ENCODE results near the gene SAG. TPM values are rescaled to one million over a fixed set of nuclear protein-coding genes. Genes with fewer than 3 reads are reported as not detected.

SAG gene
- total and polyA plus RNA-seq, 10 of the 15 experiments (the other 5 are each of a cell fraction or from before 2014, with no cell fraction given), result 0.06 to 0.47 TPM; not detected in 8

GRCh38 chr2:233325256-233325655 lies 17.6 kb downstream of the SAG start:
- Histone ChIP-seq H3K27ac (ENCODE audit: control insufficient read depth, insufficient read depth) (no peak overlapping the region), H3K36me3 (ENCODE audit: control insufficient read depth in 2 of 2, insufficient read depth in 2 of 2, low read length in 1 of 2) (no peaks in the 10 kb centered on the region), H2AFZ (ENCODE audit: control insufficient read depth, low read depth, low read length) (no peak overlapping the region), H3K27me3 (replicated peaks in 1 of 2; ENCODE audit: control insufficient read depth in 2 of 2, insufficient read depth in 2 of 2, low read length in 1 of 2) (no peaks in the 10 kb centered on the region), H3K9ac (ENCODE audit: control insufficient read depth, insufficient read depth, low read length) (no peak overlapping the region), H3K79me2 (ENCODE audit: control insufficient read depth, insufficient read depth, low read length) (no peaks in the 10 kb centered on the region), H3K4me3 (no peak overlapping the region), H3K9me3 (replicated peaks; ENCODE audit: control insufficient read depth, insufficient read depth, low read length) (no peaks in the 10 kb centered on the region), H4K20me1 (ENCODE audit: control insufficient read depth, insufficient read depth) (no peaks in the 10 kb centered on the region), H3K4me2 (ENCODE audit: control insufficient read depth, insufficient read depth) (no peak overlapping the region), H3K4me1 (ENCODE audit: control insufficient read depth, insufficient read depth, low read length) (0 out of 2 replicates have a peak, but pooled peaks cover 5% of the 10 kb centered on the region)
- BruUV-seq (replicated peaks), result no TSS peak
- no peak for DNase-seq (ENCODE audit: low read depth, low spot score)
- ChIA-PET CTCF (interaction anchor here (1.6 kb wide), 1 partner anchor 118 kb away, joined by 3 read pairs; no protein-coding TSS in a partner anchor), RAD21 (ENCODE audit: unreplicated experiment) (no interaction called here), SMC1A (ENCODE audit: uncharacterized antibody, unreplicated experiment) (interaction anchor here (0.6 kb wide), 1 partner anchor 578 kb away, joined by 3 read pairs; no protein-coding TSS in a partner anchor), POLR2A (no interaction called here)
- 70% methylated on average over 4 of the region's 4 CpGs for WGBS (ENCODE audit: insufficient coverage, insufficient replicate concordance, low lambda C conversion rate, missing lambda C conversion rate)
- in situ Hi-C loops (cut with MboI), result no loop called here
- intact Hi-C loops (cut with micrococcal nuclease; ENCODE audit: unreplicated experiment), result no loop called here
- no peak for ATAC-seq
- TF ChIP-seq HDAC2 (IDR thresholded peaks at IDR 0.05), result no peak
- TF ChIP-seq MXI1 (IDR thresholded peaks at IDR 0.05; ENCODE audit: low read depth, low read length), result no peak
- TF ChIP-seq TCF3 (IDR thresholded peaks at IDR 0.05; ENCODE audit: borderline replicate concordance, insufficient read depth, low read depth, low read length), result no peak
- TF ChIP-seq MTA2 (IDR thresholded peaks at IDR 0.05; ENCODE audit: low read depth), result no peak
- FAIRE-seq, result no peak

- H3K4me3 ChIP-seq, result no peak overlapping the region
- ChIA-PET CTCF (no interaction called here), SMC1A (ENCODE audit: uncharacterized antibody, unreplicated experiment) (interaction anchor here (0.6 kb wide), 1 partner anchor 578 kb away, joined by 3 read pairs; no protein-coding TSS in a partner anchor), POLR2A (no interaction called here), RAD21 (ENCODE audit: unreplicated experiment) (interaction anchor here (0.7 kb wide), 1 partner anchor 104 kb away, joined by 3 read pairs; no protein-coding TSS in a partner anchor)
- 65% methylated on average over 10 of the region's 10 CpGs for WGBS (ENCODE audit: insufficient coverage, insufficient replicate concordance, low lambda C conversion rate, missing lambda C conversion rate)
- H3K27ac ChIP-seq (ENCODE audit: control insufficient read depth, insufficient read depth), result no peak overlapping the region
- no peaks in the 10 kb centered on the region for H3K9me3 ChIP-seq (replicated peaks; ENCODE audit: control insufficient read depth, insufficient read depth, low read length)
- DNase-seq (ENCODE audit: low read depth, low spot score) (no peak), ATAC-seq (no peak), FAIRE-seq (no peak)
- no peak for TF ChIP-seq NFYB (IDR thresholded peaks at IDR 0.05; ENCODE audit: insufficient read depth, low read depth, low read length)
- no peak for TF ChIP-seq USF2 (IDR thresholded peaks at IDR 0.05; ENCODE audit: borderline replicate concordance, low read depth, low read length)
- TF ChIP-seq NBN (IDR thresholded peaks at IDR 0.05), result no peak
- TF ChIP-seq EED (IDR thresholded peaks at IDR 0.05; ENCODE audit: low read depth), result no peak
- no peak overlapping the region for H3K9ac ChIP-seq (ENCODE audit: control insufficient read depth, insufficient read depth, low read length)
- intact Hi-C loops (cut with micrococcal nuclease; ENCODE audit: unreplicated experiment) (no loop called here), in situ Hi-C loops (cut with MboI) (no loop called here)
- H3K4me1 ChIP-seq (ENCODE audit: control insufficient read depth, insufficient read depth, low read length), result 0 out of 2 replicates have a peak, but pooled peaks cover 5% of the 10 kb centered on the region
- H3K27me3 ChIP-seq (replicated peaks in 1 of 2; ENCODE audit: control insufficient read depth in 2 of 2, insufficient read depth in 2 of 2, low read length in 1 of 2), result no peaks in the 10 kb centered on the region
- H3K79me2 ChIP-seq (ENCODE audit: control insufficient read depth, insufficient read depth, low read length), result no peaks in the 10 kb centered on the region
- H2AFZ ChIP-seq (ENCODE audit: control insufficient read depth, low read depth, low read length), result no peak overlapping the region
- BruUV-seq (replicated peaks), result no TSS peak
- no peaks in the 10 kb centered on the region for H3K36me3 ChIP-seq (ENCODE audit: control insufficient read depth in 2 of 2, insufficient read depth in 2 of 2, low read length in 1 of 2)
- no peak overlapping the region for H3K4me2 ChIP-seq (ENCODE audit: control insufficient read depth, insufficient read depth)
- H4K20me1 ChIP-seq (ENCODE audit: control insufficient read depth, insufficient read depth), result no peaks in the 10 kb centered on the region
These were observed 18.2 kb downstream of the SAG start for GRCh38 chr2:233325814-233326213.
